Measurements from ENCODE around the gene BSCL2.
"Not testable (repeated sequence)": the region's sequence is repeated elsewhere in the genome, so short reads cannot be mapped to it uniquely, and the experiment has no call there.

BSCL2 gene

GRCh38 chr11:62707277-62707861 is at the start of gene BSCL2, which contains the start of gene GNG3:
TSS of gene BSCL2 (minus strand) at chr11:62707424. CDS start at chr11:62707195, 229 bp downstream.
TSS of gene GNG3 (plus strand) at chr11:62707676. CDS start at chr11:62708296, 620 bp downstream.
- TF ChIP-seq ZNF274 (IDR thresholded peaks at IDR 0.05; ENCODE audit: low read depth, low read length): no peak
- peak within 1 kb of the TSS; percentile 37; the same call in 1 of the 2 replicates for H3K4me3 ChIP-seq (ENCODE audit: low read length)

- H3K4me3 ChIP-seq (ENCODE audit: low read length): no peak overlapping the region
- no peak for TF ChIP-seq ZNF274 (IDR thresholded peaks at IDR 0.05; ENCODE audit: low read depth, low read length)
These were observed 47.9 kb upstream of the BSCL2 start for GRCh38 chr11:62755086-62755615.

GRCh38 chr11:62753736-62754603 is 46.7 kb upstream of the BSCL2 start, which contains the start of gene ZBTB3:
TSS of gene ZBTB3 (minus strand) at chr11:62754160. CDS start at chr11:62753664, 496 bp downstream.
- H3K4me3 ChIP-seq (ENCODE audit: low read length): peak within 1 kb of the TSS; percentile 56; the same call in 1 of the 2 replicates
- TF ChIP-seq ZNF274 (IDR thresholded peaks at IDR 0.05; ENCODE audit: low read depth, low read length): no peak

- no peak for TF ChIP-seq ZNF274 (IDR thresholded peaks at IDR 0.05; ENCODE audit: low read depth, low read length)
- H3K4me3 ChIP-seq (ENCODE audit: low read length): peak overlapping the region; percentile 49; the same call in 1 of the 2 replicates
These were observed 45.9 kb upstream of the BSCL2 start for GRCh38 chr11:62752994-62753735.

GRCh38 chr11:62752177-62752785 is 45.1 kb upstream of the BSCL2 start:
- no peak overlapping the region for H3K4me3 ChIP-seq (ENCODE audit: low read length)
- TF ChIP-seq ZNF274 (IDR thresholded peaks at IDR 0.05; ENCODE audit: low read depth, low read length): no peak

- H3K4me3 ChIP-seq (ENCODE audit: low read length): not testable (repeated sequence)
These were observed 42.7 kb upstream of the BSCL2 start for GRCh38 chr11:62749931-62750330.

GRCh38 chr11:62747475-62748160 is 40.4 kb upstream of the BSCL2 start:
- no peak for TF ChIP-seq ZNF274 (IDR thresholded peaks at IDR 0.05; ENCODE audit: low read depth, low read length)
- no peak overlapping the region for H3K4me3 ChIP-seq (ENCODE audit: low read length)

GRCh38 chr11:62737196-62737595 is 30.0 kb upstream of the BSCL2 start:
- no peak for TF ChIP-seq ZNF274 (IDR thresholded peaks at IDR 0.05; ENCODE audit: low read depth, low read length)
- no peak overlapping the region for H3K4me3 ChIP-seq (ENCODE audit: low read length)

- no peak overlapping the region for H3K4me3 ChIP-seq (ENCODE audit: low read length)
- no peak for TF ChIP-seq ZNF274 (IDR thresholded peaks at IDR 0.05; ENCODE audit: low read depth, low read length)
These were observed 25.6 kb upstream of the BSCL2 start for GRCh38 chr11:62732830-62733229.

- peak overlapping the region; percentile 99; the same call in 1 of the 2 replicates for H3K4me3 ChIP-seq (ENCODE audit: low read length)
These were observed 22.9 kb upstream of the BSCL2 start for GRCh38 chr11:62730076-62730475.

- TF ChIP-seq ZNF274 (IDR thresholded peaks at IDR 0.05; ENCODE audit: low read depth, low read length): no peak
- peak within 1 kb of the TSS; percentile 99 for H3K4me3 ChIP-seq (ENCODE audit: low read length)
These were observed 21.2 kb upstream of the BSCL2 start, which contains the start of gene TTC9C for GRCh38 chr11:62728171-62728988. TSS of gene TTC9C (plus strand) at chr11:62728486. CDS start at chr11:62728849, 363 bp downstream.

GRCh38 chr11:62727872-62728170 is 20.6 kb upstream of the BSCL2 start:
- peak overlapping the region; percentile 99 for H3K4me3 ChIP-seq (ENCODE audit: low read length)
- TF ChIP-seq ZNF274 (IDR thresholded peaks at IDR 0.05; ENCODE audit: low read depth, low read length): no peak
